ENCODE data around the gene EFCC1.

GRCh38 chr3:129015388-129016105 lies 14.4 kb downstream of the EFCC1 start:
- no peak for TF ChIP-seq USF1 (IDR thresholded peaks at IDR 0.05)
- TF ChIP-seq, protein P1, sequence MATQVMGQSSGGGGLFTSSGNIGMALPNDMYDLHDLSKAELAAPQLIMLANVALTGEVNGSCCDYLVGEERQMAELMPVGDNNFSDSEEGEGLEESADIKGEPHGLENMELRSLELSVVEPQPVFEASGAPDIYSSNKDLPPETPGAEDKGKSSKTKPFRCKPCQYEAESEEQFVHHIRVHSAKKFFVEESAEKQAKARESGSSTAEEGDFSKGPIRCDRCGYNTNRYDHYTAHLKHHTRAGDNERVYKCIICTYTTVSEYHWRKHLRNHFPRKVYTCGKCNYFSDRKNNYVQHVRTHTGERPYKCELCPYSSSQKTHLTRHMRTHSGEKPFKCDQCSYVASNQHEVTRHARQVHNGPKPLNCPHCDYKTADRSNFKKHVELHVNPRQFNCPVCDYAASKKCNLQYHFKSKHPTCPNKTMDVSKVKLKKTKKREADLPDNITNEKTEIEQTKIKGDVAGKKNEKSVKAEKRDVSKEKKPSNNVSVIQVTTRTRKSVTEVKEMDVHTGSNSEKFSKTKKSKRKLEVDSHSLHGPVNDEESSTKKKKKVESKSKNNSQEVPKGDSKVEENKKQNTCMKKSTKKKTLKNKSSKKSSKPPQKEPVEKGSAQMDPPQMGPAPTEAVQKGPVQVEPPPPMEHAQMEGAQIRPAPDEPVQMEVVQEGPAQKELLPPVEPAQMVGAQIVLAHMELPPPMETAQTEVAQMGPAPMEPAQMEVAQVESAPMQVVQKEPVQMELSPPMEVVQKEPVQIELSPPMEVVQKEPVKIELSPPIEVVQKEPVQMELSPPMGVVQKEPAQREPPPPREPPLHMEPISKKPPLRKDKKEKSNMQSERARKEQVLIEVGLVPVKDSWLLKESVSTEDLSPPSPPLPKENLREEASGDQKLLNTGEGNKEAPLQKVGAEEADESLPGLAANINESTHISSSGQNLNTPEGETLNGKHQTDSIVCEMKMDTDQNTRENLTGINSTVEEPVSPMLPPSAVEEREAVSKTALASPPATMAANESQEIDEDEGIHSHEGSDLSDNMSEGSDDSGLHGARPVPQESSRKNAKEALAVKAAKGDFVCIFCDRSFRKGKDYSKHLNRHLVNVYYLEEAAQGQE (IDR thresholded peaks at IDR 0.05; ENCODE audit: low read depth) = no peak
- TF ChIP-seq CREB1 (IDR thresholded peaks at IDR 0.05; ENCODE audit: low read depth) = no peak
- TF ChIP-seq TEAD4 (IDR thresholded peaks at IDR 0.05) = no peak
- TF ChIP-seq EP300 (IDR thresholded peaks at IDR 0.05; ENCODE audit: borderline replicate concordance) = no peak
- TF ChIP-seq TAF1 (IDR thresholded peaks at IDR 0.05; ENCODE audit: low read depth) = no peak
- no peak for TF ChIP-seq YY1 (IDR thresholded peaks at IDR 0.05; ENCODE audit: low read depth)
- TF ChIP-seq TCF12 (IDR thresholded peaks at IDR 0.05; ENCODE audit: low read depth) = no peak
- no peak for TF ChIP-seq FOXM1 (IDR thresholded peaks at IDR 0.05; ENCODE audit: borderline replicate concordance, low read depth)
